Chondrocyte (in vitro differentiated cells): ENCODE data around the gene FBXO34. TPM values are rescaled to one million over a fixed set of nuclear protein-coding genes. Genes with fewer than 3 reads are reported as not detected.

ENCODE experiments used
- DNase-seq: peaks from one replicate; pipeline ENCODE4 v3.0.0; 2021; ENCODE audit warnings: mixed read lengths, low spot score
- H3K27ac Mint-ChIP-seq: one replicate; pipeline ENCODE4 v1.8.0; 2021; ENCODE audit warnings: mild to moderate bottlenecking, moderate library complexity, mixed read lengths; ENCODE audit not compliant: unreplicated experiment
- H3K27me3 Mint-ChIP-seq: 2 replicates; pipeline ENCODE4 v1.8.0; 2021; ENCODE audit warnings: low read depth, mixed read lengths
- H3K36me3 Mint-ChIP-seq: 2 replicates; pipeline ENCODE4 v1.8.0; 2021; ENCODE audit warnings: low read depth, mixed read lengths
- H3K4me1 Mint-ChIP-seq: 2 replicates; pipeline ENCODE4 v1.8.0; 2021; ENCODE audit warnings: low read depth, mild to moderate bottlenecking, mixed read lengths
- H3K4me3 Mint-ChIP-seq: one replicate; pipeline ENCODE4 v1.8.0; 2021; ENCODE audit warnings: mild to moderate bottlenecking, moderate library complexity, mixed read lengths; ENCODE audit not compliant: unreplicated experiment
- H3K9me3 Mint-ChIP-seq: 2 replicates; pipeline ENCODE4 v1.8.0; 2021; ENCODE audit warnings: low read depth, mixed read lengths
- total RNA-seq: library from RNA; stranded (reverse); gene quantifications from 3 replicates; pipeline ENCODE4 v1.2.1, GENCODE V29; 2021
- TF ChIP-seq, protein P1 (sequence below): fragments of 200-600 bp; sonication (generic); IDR thresholded peaks from 2 replicates; pipeline ENCODE4 v1.5.0; 2021; ENCODE audit warnings: antibody characterized with exemption, mild to moderate bottlenecking, moderate library complexity

Gene FBXO34
- total RNA-seq, 1 donor from 2014 or later: 18.9 TPM

DNA sequence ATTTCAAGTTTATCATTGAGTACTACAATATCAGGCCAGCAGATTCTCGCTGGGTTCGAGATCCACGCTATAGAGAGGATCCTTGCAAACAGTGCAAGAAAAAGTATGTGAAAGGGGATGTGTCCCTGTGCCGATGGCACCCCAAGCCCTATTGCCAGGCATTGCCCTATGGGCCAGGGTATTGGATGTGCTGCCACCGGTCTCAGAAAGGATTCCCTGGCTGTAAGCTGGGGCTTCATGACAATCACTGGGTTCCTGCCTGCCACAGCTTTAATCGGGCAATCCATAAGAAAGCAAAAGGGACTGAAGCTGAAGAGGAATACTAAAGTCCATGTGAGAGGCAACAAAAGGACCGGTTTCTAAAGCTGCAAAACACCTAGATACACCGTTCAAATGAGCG lies 81.0 kb downstream of the FBXO34 start:
- no peaks in the 10 kb centered on the region for H3K27me3 Mint-ChIP-seq
- no peaks in the 10 kb centered on the region for H3K9me3 Mint-ChIP-seq
- peaks cover 4% of the 10 kb centered on the region for H3K4me1 Mint-ChIP-seq
- no peak overlapping the region for H3K4me3 Mint-ChIP-seq
- TF ChIP-seq, protein P1, sequence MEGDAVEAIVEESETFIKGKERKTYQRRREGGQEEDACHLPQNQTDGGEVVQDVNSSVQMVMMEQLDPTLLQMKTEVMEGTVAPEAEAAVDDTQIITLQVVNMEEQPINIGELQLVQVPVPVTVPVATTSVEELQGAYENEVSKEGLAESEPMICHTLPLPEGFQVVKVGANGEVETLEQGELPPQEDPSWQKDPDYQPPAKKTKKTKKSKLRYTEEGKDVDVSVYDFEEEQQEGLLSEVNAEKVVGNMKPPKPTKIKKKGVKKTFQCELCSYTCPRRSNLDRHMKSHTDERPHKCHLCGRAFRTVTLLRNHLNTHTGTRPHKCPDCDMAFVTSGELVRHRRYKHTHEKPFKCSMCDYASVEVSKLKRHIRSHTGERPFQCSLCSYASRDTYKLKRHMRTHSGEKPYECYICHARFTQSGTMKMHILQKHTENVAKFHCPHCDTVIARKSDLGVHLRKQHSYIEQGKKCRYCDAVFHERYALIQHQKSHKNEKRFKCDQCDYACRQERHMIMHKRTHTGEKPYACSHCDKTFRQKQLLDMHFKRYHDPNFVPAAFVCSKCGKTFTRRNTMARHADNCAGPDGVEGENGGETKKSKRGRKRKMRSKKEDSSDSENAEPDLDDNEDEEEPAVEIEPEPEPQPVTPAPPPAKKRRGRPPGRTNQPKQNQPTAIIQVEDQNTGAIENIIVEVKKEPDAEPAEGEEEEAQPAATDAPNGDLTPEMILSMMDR: no peak
- H3K27ac Mint-ChIP-seq: no peak overlapping the region
- H3K36me3 Mint-ChIP-seq: peaks cover 4% of the 10 kb centered on the region
- DNase-seq: no peak

DNA sequence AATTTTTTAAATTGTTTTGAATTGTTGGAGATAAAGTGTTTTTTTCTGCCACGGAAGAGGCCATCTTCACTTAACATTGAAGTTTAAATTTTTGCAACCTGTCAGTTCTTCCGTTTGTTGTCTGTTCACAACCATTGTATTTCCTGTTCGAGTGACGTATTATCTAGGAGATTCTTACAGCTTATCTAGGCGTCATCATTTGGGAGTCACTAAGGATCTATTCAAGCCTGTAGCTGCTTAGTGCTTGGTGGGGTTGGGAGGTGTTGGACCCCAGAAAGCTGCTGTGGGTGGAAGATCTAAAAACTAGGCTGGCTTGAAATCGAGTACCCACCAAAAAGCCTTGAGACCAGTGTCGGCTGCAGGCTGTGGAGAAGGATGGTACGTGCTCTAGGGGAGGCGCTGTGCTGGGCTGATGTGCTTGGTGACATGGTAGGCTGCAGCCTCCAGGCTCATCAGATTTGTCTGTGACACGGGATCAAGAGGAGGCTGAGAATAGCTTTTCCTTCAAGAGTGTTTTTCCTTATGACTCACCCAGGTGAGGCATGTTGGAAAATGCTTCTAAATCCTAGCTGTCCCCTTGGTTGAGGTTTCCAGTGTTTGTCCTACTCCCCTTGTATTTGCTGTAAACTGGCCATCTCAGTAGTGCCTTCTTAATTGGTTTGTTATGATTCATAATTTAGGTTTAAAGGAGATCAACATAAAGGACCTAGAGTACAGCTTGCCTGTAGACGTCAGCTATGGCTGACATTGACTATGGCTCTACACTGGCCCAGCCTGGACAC lies 82.7 kb downstream of the FBXO34 start:
- no peak for DNase-seq
- Mint-ChIP-seq H3K27me3 (no peaks in the 10 kb centered on the region), H3K4me1 (no peaks in the 10 kb centered on the region), H3K36me3 (peaks cover 4% of the 10 kb centered on the region), H3K4me3 (no peak overlapping the region), H3K9me3 (no peaks in the 10 kb centered on the region), H3K27ac (no peak overlapping the region)
- TF ChIP-seq, protein P1: no peak

GRCh38 chr14:55354500-55354899 lies 83.3 kb downstream of the FBXO34 start:
- DNase-seq: no peak
- Mint-ChIP-seq H3K36me3 (peaks cover 4% of the 10 kb centered on the region), H3K9me3 (no peaks in the 10 kb centered on the region), H3K27ac (no peak overlapping the region), H3K4me1 (no peaks in the 10 kb centered on the region), H3K27me3 (no peaks in the 10 kb centered on the region), H3K4me3 (no peak overlapping the region)
- TF ChIP-seq, protein P1: peak; percentile 83

- Mint-ChIP-seq H3K4me1 (no peaks in the 10 kb centered on the region), H3K9me3 (no peaks in the 10 kb centered on the region), H3K36me3 (peaks cover 8% of the 10 kb centered on the region), H3K27me3 (no peaks in the 10 kb centered on the region), H3K27ac (no peak overlapping the region), H3K4me3 (no peak overlapping the region)
- TF ChIP-seq, protein P1: no peak
- DNase-seq: no peak
Measured at GRCh38 chr14:55355922-55356321, 84.7 kb downstream of the FBXO34 start.

DNA sequence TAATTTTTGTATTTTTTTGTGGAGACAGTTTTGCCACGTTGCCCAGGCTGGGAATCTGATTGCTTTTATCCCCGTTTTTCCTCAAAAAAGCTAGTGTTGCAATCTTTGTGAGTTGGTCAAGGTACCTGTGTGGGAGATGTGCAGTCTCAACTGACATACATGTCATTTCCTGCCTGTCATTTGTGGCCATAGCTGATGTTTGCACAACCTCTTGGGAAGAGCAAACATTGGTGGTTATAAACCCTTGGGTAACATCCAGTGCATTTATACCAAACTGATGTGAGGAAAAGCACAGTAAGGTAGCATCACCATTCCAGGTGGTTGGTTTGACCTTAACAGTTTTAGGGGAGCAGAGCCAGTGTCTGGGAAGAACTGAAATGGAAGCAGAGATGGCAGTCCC lies 85.7 kb downstream of the FBXO34 start:
- no peaks in the 10 kb centered on the region for H3K9me3 Mint-ChIP-seq
- H3K27me3 Mint-ChIP-seq: no peaks in the 10 kb centered on the region
- TF ChIP-seq, protein P1: no peak
- no peak overlapping the region for H3K27ac Mint-ChIP-seq
- H3K4me1 Mint-ChIP-seq: no peaks in the 10 kb centered on the region
- no peak for DNase-seq
- no peak overlapping the region for H3K4me3 Mint-ChIP-seq
- peaks cover 6% of the 10 kb centered on the region for H3K36me3 Mint-ChIP-seq
